D721Med (cell line): ENCODE results near the gene CNKSR2.

ENCODE experiments used
- DNase-seq: peaks from one replicate; pipeline ENCODE4 v3.0.0; 2011; ENCODE audit warnings: low spot score; ENCODE audit not compliant: insufficient read length
- FAIRE-seq: peaks from 2 replicates; lab custom pipeline; 2011; peaks lifted over from hg19 to GRCh38; lab: Jason Lieb, UNC
- TF ChIP-seq, protein P1 (sequence below): IDR thresholded peaks from 2 replicates; pipeline ENCODE4 v1.5.1; 2012; ENCODE audit warnings: mild to moderate bottlenecking, control low read depth; ENCODE audit not compliant: insufficient read depth; ENCODE audit errors: missing control alignments

Gene CNKSR2

DNA sequence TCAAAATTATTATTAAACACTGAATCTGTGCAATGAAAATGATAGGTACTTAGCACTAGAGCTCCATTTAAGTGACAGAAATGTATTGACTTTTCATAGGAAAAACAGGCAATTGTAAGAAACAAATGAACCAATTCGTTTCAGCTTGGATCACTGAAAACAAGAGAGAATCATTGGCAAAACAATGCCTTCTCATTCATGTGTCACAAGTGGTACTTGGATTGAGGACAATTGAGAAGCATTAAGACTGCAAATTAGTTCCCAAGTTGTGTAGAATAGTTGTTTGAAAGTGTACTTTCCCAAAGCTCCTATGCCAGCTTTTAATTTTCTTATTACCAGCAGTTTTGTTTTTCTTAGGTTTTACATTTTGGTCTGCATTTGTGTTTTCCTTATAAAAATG is 20.6 kb downstream of the CNKSR2 start:
- TF ChIP-seq, protein P1, sequence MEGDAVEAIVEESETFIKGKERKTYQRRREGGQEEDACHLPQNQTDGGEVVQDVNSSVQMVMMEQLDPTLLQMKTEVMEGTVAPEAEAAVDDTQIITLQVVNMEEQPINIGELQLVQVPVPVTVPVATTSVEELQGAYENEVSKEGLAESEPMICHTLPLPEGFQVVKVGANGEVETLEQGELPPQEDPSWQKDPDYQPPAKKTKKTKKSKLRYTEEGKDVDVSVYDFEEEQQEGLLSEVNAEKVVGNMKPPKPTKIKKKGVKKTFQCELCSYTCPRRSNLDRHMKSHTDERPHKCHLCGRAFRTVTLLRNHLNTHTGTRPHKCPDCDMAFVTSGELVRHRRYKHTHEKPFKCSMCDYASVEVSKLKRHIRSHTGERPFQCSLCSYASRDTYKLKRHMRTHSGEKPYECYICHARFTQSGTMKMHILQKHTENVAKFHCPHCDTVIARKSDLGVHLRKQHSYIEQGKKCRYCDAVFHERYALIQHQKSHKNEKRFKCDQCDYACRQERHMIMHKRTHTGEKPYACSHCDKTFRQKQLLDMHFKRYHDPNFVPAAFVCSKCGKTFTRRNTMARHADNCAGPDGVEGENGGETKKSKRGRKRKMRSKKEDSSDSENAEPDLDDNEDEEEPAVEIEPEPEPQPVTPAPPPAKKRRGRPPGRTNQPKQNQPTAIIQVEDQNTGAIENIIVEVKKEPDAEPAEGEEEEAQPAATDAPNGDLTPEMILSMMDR: no peak
- DNase-seq (no peak), FAIRE-seq (no peak)

GRCh38 chrX:21398426-21398825 is 24.2 kb downstream of the CNKSR2 start:
- no peak for FAIRE-seq
- DNase-seq: no peak
- TF ChIP-seq, protein P1: no peak

DNA sequence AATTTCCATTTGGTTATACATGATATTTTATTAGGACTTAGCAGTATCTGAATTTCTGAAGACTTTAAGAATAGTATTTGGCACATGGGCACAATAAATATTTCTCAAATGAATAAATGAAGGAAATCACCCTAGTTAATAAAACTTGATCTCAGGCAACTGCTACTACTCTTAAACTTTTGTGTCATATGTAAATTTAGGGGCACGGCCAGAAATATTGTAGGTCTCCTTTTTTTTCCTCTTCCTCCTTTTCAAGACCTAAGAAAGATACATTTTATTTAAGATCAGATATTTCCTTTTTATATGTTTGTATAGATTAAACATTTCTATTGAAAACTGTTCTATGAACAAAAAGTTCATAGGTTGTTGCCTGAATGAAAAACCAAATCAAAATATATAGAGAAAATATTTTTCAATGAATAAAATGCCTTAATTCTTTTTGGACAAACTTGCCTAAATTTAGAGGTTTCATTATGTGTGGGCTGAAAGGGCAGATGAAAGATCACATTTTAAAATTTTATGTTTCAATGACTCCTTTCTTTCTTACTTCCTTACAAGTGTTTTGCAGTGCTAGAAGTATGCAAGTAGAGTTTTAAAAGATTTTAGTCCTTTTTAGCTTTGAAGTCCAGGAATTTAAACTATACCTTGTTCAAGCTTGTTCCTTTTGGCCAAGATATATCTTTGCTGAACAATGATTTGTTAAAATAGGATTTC is 26.3 kb downstream of the CNKSR2 start:
- TF ChIP-seq, protein P1: no peak
- DNase-seq: no peak
- FAIRE-seq: no peak

DNA sequence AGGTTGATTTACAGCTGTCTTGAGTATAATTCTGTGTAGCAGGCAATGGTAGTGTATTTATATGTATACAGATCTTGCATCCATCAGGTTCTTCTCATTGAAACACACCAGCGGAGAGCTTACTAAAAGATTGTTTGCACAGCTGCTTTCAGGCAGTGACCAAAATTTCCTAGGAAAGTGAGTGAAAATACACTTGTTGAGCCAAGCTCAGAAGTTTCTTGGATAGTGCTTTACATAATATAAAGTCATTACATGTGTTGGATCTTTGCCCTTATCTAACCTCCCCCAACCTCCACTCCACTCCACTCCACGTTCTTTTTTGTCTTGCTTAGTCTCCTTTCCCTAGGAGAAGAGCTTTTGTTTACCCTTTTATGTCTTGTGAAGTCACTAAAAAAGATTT is 34.1 kb downstream of the CNKSR2 start:
- FAIRE-seq (no peak), DNase-seq (no peak)
- TF ChIP-seq, protein P1: no peak

DNA sequence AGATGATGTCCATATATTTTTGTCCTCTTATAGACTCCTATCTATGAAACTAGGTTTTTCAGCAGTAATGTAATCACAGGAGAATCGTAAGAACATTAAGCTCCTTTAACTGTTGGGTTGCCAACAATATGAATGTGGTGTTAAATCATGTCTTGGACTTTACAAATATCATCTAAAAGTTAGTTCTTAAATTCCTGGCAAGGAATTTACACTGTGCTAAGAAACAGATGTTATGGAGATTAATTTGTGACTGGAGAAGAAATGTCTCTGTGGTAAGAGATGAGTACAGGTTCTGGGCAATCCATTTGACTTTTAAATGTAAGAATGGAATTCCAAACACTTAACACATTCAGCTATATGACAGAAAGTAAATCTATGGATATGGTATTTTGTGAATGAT is 34.6 kb downstream of the CNKSR2 start:
- FAIRE-seq (no peak), DNase-seq (no peak)

DNA sequence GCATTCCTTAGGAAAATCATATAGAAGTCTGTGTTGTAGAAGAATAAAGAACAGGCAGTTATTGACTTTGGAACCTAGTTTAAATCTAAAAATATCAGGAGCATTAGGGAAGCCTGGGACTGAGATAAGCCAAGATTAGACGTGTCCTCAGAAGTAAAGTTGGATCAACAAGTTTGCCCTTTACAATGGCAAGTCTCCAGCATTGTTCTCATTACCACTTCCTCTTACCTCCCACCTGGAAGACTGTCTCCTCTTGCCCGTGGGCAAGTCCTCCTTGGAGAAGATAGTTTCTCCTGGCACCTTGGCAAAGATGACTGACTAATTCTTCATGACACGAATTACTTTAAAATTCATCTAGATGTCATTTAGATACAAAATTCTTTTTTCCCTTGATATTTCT is 37.8 kb downstream of the CNKSR2 start:
- FAIRE-seq (no peak), DNase-seq (no peak)
- TF ChIP-seq, protein P1: no peak

More for the DNA sequence above, 34.6 kb downstream of the CNKSR2 start:
- TF ChIP-seq, protein P1: no peak

- DNase-seq: no peak
- TF ChIP-seq, protein P1: no peak
- no peak for FAIRE-seq
Observed at GRCh38 chrX:21412883-21413282, 38.7 kb downstream of the CNKSR2 start.
